Panc1 (cell line): ENCODE results near the gene TMEM233. TPM values are rescaled to one million over a fixed set of nuclear protein-coding genes. Genes with fewer than 3 reads are reported as not detected.

Experiments used
- ATAC-seq: fragments of 200-7000 bp; cut with Tn5 transposase; 2 replicates; pipeline ENCODE4 v1.9.1; 2020; ENCODE audit warnings: mild to moderate bottlenecking, moderate library complexity
- BruUV-seq: library from RNA; stranded (reverse); fragments of 400-500 nt; replicated peaks from 2 replicates; lab custom pipeline; 2021; lab: Mats Ljungman, UMichigan
- CTCF ChIA-PET: fragments of 300-600 bp; sonication (Branson Sonifier 250); formaldehyde crosslinking; loops from one replicate; lab custom pipeline; 2022; ENCODE audit warnings: antibody characterized with exemption; lab: Charles Lee
- POLR2A ChIA-PET: fragments of 300-600 bp; sonication (Branson Sonifier 250); formaldehyde crosslinking; loops from one replicate; lab custom pipeline; 2022; ENCODE audit warnings: antibody characterized with exemption; lab: Charles Lee
- DNase-seq: peaks from one replicate; pipeline ENCODE4 v3.0.0-alpha.2; 2010; ENCODE audit warnings: low read depth, low spot score
- H3K27ac ChIP-seq: 2 replicates; pipeline ENCODE4 v1.5.1; 2011; ENCODE audit warnings: mild to moderate bottlenecking, low read length, inconsistent platforms
- H3K27me3 ChIP-seq: fragments of 200-500 bp; sonication (Bioruptor generic); 2 replicates; pipeline ENCODE4 v1.6.0; 2014; ENCODE audit warnings: low read length, inconsistent platforms; ENCODE audit not compliant: control insufficient read depth, insufficient read depth
- H3K36me3 ChIP-seq: fragments of 200-500 bp; sonication (Bioruptor generic); 2 replicates; pipeline ENCODE4 v1.5.1; 2014; ENCODE audit warnings: inconsistent platforms, mild to moderate bottlenecking, low read length, moderate library complexity; ENCODE audit not compliant: control insufficient read depth, insufficient read depth
- H3K4me1 ChIP-seq: 2 replicates; pipeline ENCODE4 v1.5.1; 2011; ENCODE audit warnings: inconsistent platforms, mild to moderate bottlenecking, low read length, moderate library complexity; ENCODE audit not compliant: control insufficient read depth, insufficient read depth
- H3K4me3 ChIP-seq, 2 experiments: 2 replicates each; pipeline ENCODE4 v1.5.1; 2011 to 2012; ENCODE audit warnings: low read depth in 2 of 2, low read length in 2 of 2, mild to moderate bottlenecking in 2 of 2, inconsistent platforms in 1 of 2, moderate library complexity in 1 of 2
- H3K9me3 ChIP-seq: fragments of 200-500 bp; sonication (Bioruptor generic); 2 replicates; pipeline ENCODE4 v1.5.1; 2014; ENCODE audit warnings: low read depth, mild to moderate bottlenecking, inconsistent platforms, low read length, moderate library complexity; ENCODE audit not compliant: control insufficient read depth, insufficient read depth
- CTCF ChIP-seq: fragments of 450-650 bp; IDR thresholded peaks from 2 replicates; pipeline ENCODE4 v1.5.1; 2017; ENCODE audit warnings: mild to moderate bottlenecking
- POLR2AphosphoS5 ChIP-seq: IDR thresholded peaks from 2 replicates; pipeline ENCODE4 v1.6.1; 2012; ENCODE audit warnings: mild to moderate bottlenecking, low read depth, low read length, moderate library complexity
- REST ChIP-seq, 2 experiments: IDR thresholded peaks; 2 replicates each; pipeline ENCODE4 v1.6.1; 2011 to 2012; ENCODE audit warnings: low read depth in 2 of 2, control low read depth in 1 of 2, low read length in 1 of 2, mild to moderate bottlenecking in 1 of 2, moderate library complexity in 1 of 2; ENCODE audit not compliant: insufficient read depth in 1 of 2
- SIN3A ChIP-seq: IDR thresholded peaks from 2 replicates; pipeline ENCODE4 v1.6.1; 2012; ENCODE audit warnings: low read depth, mild to moderate bottlenecking, low read length, moderate library complexity, borderline replicate concordance; ENCODE audit not compliant: insufficient read depth
- TCF7L2 ChIP-seq: IDR thresholded peaks from 2 replicates; pipeline ENCODE4 v1.6.1; 2011; ENCODE audit warnings: mild to moderate bottlenecking, low read depth, low read length, inconsistent platforms
- in situ Hi-C: cut with HindIII; loops from 2 replicates; pipeline ENCODE4 v1.10.0; 2016; ENCODE audit warnings: low sequenced_read_pairs, low pct_unique_long_range_greater_than_20kb
- intact Hi-C: fragments of 100-400 bp; cut with micrococcal nuclease; formaldehyde crosslinking; loops from one replicate; pipeline ENCODE4 v1.10.0; 2022; ENCODE audit not compliant: unreplicated experiment
- total RNA-seq: library from RNA; stranded (reverse); gene quantifications from one replicate; pipeline ENCODE4 v1.2.1, GENCODE V29; 2021; ENCODE audit not compliant: unreplicated experiment

TMEM233 gene
- total RNA-seq, 1 experiment from 2014 or later: not detected

GRCh38 chr12:119678459-119678858 lies 84.9 kb downstream of the TMEM233 start:
- Histone ChIP-seq H3K4me3 (no peak overlapping the region), H3K4me1 (peaks cover 15% of the 10 kb centered on the region), H3K27me3 (no peaks in the 10 kb centered on the region), H3K9me3 (no peaks in the 10 kb centered on the region), H3K36me3 (peaks cover 32% of the 10 kb centered on the region), H3K27ac (no peak overlapping the region)
- CTCF ChIA-PET: no interaction called here
- TF ChIP-seq TCF7L2 (no peak), CTCF (no peak), SIN3A (no peak), REST (IDR thresholded peaks at IDR 0.05; ENCODE audit: insufficient read depth in 1 of 2, low read depth in 2 of 2, low read length in 1 of 2) (no peak), POLR2AphosphoS5 (no peak)
- no TSS peak for BruUV-seq
- in situ Hi-C loops: no loop called here
- intact Hi-C loops: no loop called here
- DNase-seq (no peak), ATAC-seq (no peak)
- POLR2A ChIA-PET: no interaction called here

- in situ Hi-C loops (no loop called here), intact Hi-C loops (no loop called here)
- Histone ChIP-seq H3K27me3 (no peaks in the 10 kb centered on the region), H3K9me3 (no peaks in the 10 kb centered on the region), H3K27ac (no peak overlapping the region; the same call in 1 of the 2 replicates), H3K4me1 (peaks cover 15% of the 10 kb centered on the region), H3K4me3 (no peak overlapping the region), H3K36me3 (peaks cover 26% of the 10 kb centered on the region)
- no peak for ATAC-seq
- no peak for DNase-seq
- BruUV-seq: no TSS peak
- POLR2A ChIA-PET: no interaction called here
- no peak for TF ChIP-seq REST (IDR thresholded peaks at IDR 0.05; ENCODE audit: insufficient read depth in 1 of 2, low read depth in 2 of 2, low read length in 1 of 2)
- CTCF ChIA-PET: no interaction called here
These were observed 85.5 kb downstream of the TMEM233 start for GRCh38 chr12:119679081-119679480.
